Inferior parietal cortex (tissue), 1 donor: Measurements from ENCODE around the gene DHODH.

Experiments used
- DNase-seq: peaks from one replicate; pipeline ENCODE4 v3.0.0-alpha.2; 2016; ENCODE audit errors: extremely low spot score

Gene DHODH

DNA sequence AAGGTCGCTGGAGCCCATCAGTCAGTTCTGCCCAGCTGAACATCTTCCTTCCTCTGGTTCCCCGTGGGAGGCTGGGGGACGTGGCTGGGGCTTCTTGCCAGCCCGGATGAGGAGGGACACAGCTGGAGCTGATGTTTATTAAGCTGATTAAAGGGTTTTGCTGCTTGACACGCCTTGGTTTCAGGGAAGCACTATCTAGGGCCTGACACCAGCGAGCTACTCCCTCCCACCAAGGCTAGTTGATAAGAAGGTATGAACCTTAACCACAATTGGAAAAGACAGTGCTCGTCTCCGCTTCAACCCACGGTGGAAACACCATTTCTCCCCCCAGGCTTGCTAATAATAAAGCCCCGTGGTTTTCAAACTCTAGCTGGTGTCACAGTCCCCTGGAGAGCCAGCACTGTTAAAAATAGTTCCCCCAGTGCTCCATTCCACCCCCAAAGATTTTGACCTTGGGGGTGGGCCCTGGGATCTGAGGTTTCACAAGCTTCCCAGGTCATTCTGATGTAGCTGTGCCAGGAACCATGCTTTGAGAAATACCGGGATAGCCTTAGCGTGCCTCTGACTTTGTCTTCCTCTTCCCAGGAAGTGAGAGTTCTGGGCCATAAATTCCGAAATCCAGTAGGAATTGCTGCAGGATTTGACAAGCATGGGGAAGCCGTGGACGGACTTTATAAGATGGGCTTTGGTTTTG, 5.5 kb downstream of the DHODH start:
- no peak for DNase-seq

DNA sequence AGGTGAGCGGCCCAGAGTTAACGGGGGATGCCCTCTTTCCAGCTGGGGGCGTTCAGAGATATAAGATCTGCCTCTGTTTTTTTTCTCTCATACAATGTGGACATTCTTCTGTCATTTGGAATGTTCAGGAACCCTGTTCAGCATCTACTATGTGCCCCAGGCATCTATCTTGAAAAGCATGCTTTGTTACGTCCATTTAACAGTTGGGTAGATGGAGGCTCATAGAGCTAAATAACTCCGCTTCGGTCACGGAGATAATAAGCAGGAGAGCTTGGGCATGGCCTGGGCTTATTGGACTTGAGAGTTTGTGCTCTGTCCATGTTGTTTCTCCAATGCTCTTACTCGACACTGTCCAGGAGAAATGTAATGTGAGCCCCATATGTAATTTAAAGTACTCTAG, 6.1 kb downstream of the DHODH start:
- DNase-seq = no peak

DNA sequence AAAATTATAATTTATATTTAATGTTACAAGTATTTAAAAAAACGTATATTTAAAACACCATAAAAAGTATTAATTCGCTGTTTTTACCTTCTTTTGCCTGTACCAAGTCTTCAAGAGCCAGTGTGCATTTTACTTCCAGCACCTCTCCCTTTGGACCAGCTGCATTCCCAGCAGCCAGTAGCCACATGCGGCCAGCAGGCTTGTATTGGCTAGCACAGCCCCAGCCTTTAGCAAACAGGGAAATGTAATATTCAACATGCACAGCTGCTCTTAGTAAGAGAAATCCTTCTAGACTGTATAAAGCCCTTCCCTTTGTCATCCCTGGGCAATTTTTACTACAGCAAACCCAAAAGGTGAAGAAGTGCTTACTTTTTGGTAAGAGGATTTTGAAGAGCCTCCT, 6.6 kb downstream of the DHODH start:
- no peak for DNase-seq

DNA sequence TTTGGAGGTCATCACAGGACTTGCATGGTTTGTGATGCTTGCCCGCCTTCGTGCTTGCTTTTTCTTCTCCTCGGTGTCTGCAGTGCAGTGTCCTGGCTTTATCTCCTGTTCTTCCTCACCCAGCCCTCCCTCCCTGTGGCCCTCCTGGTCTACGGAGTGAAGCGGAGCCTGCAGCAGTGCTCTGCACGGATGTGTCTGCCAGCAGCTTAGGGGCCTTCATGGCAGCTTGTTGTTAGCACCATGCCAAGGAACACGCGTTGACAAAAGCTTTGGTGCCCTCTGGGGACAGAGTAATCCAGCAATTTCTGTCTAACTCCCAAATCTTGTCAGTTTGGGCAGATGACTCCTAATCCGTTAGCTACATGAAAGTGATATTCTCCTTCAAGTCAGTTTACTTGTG, 9.9 kb downstream of the DHODH start:
- no peak for DNase-seq

DNA sequence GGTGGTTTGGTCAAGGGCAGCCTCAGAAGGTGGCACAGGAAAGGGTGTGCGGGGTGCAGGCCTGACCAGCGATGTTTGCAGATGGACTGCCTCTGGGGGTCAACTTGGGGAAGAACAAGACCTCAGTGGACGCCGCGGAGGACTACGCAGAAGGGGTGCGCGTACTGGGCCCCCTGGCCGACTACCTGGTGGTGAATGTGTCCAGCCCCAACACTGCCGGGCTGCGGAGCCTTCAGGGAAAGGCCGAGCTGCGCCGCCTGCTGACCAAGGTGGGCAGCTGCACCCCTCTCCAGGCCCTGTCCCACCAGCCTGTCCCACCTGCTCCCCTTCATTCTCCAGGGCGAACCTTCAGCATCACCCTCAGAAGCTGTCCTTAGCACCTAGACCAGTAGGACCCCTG, 12.5 kb downstream of the DHODH start:
- DNase-seq = no peak

DNA sequence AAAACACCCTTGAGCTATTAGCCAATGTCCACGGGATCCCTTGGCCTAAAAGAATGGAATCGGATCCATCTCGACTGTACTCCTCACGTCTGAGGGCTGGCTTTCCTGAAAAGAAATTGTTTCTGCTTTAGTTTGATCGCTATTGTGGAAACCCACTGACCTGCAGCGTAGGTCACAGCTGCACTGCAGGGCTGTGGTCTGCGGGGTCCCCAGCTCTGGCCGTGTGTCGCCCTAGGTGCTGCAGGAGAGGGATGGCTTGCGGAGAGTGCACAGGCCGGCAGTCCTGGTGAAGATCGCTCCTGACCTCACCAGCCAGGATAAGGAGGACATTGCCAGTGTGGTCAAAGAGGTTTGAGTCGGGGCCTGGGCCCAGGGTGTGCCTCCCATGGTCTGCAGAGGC, 13.6 kb downstream of the DHODH start:
- no peak for DNase-seq

DNA sequence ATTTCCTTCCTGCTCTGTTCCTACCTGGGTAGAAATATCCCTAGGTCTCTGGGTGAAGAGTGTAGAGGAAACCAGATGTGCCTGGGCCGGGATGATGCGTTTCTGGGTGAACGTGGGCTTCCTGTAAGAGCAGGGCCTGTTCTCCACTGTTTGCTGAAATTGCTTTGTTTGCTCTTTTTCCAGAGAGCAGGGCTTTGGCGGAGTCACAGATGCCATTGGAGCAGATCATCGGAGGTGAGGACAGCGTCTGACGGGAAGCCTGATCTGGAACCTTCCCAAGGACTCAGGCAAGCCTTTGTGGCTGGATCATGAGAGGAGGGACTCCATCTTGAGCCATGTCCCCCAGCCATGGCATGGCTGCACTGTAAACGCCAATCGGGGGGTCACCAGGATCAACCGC, 15.4 kb downstream of the DHODH start:
- no peak for DNase-seq

DNA sequence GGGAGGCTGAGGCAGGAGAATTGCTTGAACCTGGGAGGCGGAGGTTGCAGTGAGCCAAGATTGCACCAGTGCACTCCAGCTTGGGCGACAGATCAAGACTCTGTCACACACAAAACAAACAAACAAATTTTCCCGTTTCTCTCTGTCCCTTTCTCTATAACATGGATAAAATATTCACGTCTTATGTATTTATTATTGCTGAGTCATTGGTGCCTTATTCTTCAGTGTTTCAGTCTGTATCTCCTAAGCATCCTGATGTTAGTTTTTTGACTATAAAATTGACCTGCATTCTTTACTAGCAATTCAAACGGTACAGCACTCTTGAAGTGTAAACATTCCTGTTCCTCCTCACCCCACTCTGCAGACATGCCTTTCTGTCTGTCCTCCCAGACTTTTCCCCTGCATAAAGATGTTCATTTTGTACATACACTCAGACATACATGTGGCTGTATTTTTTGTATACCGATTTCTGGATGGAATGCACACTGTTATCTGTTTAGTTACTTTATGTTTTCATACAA, 16.4 kb downstream of the DHODH start:
- DNase-seq = no peak

DNA sequence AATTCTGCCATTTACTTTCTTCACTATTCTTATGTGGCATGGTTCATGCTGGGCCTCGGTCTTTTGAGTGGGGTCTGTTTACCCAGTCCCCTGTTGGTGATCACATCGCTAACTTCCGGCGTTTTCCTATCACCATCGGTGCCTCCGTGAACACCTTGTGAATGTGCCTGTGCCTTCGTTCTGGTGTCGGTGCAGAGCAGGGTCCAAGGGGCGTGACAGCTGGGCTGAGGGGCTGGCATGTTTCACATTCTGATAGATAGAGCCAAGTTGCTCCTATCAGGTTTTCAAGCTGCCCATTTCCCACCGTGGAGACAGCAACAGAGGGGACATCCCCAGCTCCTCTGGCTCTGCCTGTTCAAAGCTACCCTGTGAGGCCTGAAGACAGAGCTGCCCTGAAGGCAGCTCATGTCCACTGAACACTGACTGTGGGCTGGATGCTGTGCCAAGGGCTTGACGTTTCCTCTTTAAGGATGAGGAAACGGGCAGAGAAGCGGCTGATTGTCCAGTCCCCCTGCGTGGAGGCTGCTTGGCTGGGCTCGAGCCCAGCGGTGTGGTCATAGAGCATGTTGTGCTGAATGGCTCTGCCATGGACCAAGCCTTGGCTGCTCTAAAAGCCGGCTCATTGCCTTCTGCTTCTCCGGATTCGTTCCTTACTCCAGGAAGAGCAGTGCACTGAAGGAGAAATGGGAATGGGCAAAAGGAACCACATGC, 17.0 kb downstream of the DHODH start:
- DNase-seq = peak; percentile 25

DNA sequence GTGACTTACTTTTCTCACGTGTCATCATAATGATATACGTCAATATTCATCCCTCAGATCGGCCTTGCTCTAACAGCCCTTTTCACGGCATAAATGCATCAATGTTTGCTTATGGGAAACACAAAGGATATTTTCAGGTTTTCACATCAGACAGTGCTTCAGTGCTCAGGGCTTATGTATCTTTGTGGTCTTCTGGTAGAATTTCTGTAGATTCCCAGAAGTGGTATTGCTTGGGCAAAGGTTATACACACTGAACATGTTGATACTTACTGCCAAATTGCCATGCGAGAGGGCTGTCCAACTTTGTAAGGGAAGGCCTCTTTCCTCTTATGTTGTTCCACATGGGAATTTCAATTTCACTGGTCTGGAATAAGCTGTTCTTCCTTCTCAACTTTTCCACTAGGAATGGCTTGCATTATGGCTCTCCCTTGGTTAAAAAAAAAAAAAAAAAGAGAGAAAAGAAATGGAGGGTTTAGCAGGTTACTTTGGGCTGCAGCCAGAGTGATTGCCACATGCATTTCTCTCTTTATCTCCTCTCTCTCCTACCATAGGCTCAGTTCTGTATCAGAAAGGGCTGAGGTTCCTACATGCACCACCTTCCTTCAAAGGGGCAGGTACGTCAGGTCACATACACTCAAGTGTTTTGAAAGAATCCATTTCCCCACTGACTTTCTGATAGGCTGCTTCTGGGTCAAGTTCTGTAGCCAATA, 19.3 kb downstream of the DHODH start:
- no peak for DNase-seq

DNA sequence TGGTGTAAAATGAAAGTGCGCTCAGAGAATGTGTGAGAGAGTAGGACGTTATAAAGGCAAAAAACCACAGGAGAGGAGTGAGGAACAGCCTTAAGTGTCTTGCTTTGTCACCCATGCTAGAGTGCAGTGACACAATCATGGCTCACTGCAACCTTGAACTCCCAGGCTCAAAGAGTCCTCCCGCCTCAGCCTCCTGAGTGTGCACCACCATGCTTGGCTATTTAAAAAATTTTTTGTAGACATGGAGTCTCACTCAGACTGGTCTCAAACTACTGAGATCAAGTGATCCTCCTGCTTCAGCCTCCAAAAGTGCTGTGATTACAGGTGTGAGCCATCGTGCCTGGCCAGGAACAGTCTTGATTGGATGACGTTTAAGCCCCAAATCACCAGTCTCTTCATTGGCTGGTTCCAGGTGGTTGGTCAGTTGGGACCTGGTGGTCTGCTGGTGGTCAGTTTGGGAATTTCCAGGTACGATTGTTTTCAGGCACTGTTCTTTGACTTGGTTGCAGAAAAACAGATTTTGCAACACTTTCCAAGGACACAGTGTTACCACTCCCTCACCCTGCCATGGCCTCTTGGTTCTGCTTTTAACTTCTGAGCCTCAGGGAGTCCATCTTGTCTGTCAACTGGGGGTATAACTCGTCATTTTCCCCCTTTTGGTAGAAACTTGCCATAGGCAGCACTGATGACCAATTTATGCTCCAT, 21.2 kb downstream of the DHODH start:
- no peak for DNase-seq

DNA sequence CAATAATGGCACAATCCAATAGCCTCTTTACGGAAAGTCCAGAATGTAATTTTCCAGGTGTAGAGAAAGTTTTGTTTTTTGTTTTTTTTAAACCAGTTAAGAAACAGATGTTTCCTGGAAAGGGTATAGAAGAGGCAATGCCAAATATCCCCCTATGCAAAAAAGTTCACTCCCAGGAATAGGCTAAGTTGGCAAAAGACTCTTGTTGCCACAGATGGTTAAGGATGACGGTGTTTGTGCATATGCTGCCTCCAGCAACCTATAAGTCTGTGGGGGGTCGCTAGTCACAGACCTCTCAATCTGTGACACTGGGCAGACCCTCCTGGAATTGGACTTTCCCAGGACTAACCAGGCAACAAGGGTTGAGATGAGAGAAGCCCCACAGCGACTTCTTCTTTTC, 24.9 kb downstream of the DHODH start:
- no peak for DNase-seq

DNA sequence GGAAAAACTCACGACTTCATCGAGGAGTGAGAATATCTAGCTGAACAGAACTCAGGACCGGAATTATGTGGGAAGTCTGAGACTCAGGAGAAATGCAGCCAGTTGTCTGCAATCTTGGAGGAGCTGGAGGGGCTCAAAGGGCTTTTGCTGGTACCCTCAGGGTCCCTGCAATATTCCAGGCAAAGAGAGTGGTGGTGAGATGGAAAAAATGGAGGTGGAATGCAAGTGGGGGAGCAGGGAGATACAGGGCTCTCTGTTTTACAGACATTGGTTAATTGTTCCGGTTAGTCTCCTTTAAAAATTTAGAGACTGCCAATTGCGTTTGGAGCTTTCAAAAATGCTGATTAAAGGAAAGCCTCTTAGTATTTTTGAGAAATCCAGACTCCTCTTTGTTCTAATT, 27.6 kb downstream of the DHODH start:
- no peak for DNase-seq

DNA sequence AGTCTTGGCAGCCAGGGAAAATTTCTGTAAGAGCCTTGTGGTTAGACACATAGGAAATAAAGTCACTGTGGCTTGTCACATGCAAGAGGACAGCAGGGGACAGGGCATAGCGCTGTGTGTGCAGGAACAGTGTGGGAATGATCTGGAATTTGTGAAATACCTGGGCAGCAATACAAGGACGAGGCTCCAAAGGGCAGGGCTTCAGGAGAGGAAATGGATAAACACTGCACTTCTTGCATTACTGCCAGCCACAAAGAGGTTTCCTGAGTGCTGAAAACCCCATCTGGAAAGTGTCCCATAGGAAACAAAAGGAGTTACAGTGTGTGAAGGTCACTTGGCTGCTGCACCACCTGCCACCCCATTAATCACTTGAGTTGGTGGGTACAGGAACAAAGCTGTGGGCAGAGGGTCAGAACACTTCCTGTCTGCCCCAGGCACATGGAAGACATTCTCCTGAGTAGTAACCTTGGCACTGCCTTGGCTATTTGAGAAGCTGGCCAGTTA, 33.7 kb downstream of the DHODH start:
- DNase-seq = no peak

DNA sequence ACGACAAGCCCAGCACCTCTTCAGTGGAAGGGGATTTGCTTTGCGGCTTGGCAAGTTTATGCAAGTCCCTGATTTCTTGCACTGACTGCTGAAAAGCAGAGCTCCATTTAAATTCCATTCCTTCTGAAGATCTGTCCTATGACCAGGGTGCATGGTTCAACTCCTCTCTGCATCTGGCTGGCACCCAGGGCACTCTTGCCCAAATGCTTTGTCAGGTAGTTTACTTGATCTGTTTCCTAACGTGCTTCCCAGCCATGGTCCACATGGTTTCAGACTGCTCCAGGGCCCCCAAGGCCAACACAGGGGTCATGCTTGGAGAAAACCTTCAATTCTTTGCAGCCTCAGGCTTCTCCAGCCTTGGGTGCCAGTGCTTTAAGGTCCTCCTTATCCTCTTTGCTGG, 34.5 kb downstream of the DHODH start:
- DNase-seq = no peak

DNA sequence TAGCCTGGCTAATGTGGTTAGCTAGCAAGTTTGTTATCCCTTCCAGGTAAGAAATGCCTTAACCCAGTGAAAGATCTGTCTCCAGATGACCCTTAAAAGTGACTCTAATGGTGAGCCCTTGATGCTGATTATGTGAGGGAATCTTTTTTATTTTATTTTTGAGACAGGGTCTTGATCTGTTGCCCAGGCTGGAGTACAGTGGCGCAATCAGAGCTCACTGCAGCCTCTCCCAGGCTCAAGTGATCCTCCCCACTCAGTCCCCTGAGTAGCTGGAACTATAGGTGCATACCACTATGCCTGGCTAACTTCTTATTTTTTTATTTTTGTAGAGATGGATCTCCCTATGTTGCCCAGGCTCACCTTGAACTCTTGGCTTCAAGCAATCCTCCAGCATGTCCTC, 35.0 kb downstream of the DHODH start:
- DNase-seq = no peak

DNA sequence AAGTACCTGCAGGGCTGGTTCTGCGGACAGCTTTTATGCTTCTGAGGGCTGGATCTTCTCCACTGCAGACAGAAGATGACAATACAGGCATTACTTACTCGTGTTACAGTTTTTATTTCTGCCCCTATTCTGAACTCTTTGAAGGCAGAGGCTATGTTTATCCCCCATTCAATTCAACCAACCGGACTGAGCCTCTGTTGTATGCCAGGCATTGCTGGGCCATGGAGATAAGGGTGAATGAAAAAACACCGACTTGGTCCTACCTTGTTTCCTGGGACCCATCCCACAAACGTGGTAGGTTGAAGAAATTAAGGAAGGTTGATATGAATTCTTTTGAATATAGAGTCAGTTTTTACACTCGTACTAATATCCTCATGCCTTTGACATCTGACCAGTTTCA, 35.8 kb downstream of the DHODH start:
- DNase-seq = no peak

DNA sequence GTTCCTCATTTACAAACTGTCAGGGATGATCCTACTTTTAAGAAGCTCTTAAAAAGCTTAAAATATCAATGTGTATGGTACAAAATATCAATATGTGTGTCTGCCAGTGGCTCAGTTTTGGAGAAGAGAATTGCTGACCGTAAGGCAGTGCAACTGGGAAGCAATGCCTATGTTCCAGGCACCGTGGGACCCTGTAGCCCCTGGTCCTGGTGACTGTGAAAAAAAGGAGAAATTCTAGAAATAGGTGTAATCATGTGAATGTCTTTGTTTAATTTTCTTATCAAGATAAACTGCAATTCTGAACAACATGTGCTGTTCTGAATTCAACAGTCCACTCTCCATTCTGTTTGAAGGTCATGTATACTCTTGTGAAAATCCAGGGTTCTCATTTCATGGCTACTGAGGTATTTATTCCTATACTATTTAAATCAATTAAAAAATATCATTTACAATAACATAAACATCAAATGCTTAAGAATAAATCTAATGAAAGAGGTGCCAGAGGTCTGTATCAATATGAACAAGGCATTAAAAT, 36.3 kb downstream of the DHODH start:
- no peak for DNase-seq

DNA sequence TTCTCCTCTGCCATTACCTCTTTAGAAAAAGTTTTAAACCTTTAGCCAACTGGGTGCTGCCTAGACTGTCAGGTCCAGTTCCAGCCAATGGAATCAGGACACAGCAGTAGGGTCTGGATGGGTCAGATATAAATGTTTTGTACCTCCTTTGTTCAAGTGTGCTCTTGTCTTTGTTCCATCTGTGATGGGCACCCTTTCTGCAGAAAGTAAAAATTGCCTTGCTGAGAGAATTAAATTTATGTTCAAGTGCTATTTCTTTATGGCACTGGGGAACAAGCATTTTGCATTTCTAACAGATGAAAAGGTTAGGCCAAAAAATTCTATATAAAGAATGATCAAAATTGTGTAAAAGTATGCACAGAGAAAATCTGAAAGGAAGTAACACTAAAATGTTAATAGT, 40.6 kb downstream of the DHODH start:
- DNase-seq = no peak

DNA sequence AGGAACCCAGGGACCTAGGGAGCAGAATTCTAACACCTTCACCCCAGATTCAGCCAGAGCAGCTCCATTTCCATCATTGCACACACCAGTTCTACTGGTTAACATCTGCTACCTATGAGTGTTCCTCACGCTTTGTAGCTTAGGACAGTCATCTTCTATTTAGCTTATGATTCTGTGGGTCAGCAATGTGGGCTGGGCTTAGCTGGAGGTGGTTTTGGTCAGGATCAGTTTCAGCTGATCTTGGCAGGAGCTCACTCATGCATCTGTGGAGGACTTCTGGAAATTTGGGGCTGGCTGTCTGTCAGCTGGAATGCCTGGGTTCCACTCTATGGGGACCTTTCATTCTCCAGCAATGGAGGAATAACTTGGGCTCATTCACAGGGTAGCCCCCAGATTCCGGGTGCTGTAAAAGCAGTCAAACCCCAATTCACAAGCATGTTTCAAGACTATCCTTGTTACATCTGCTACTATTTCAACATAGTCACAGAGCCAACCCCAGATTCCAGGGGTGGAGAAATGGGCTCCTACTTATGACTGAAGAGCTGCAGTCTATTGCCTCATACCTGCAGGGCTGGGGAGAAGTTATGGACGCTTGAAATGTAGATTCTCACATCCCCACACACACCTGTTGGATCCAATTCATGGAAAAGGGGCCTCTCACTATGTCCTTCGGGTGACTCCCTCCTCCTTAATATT, 42.4 kb downstream of the DHODH start:
- no peak for DNase-seq

DNA sequence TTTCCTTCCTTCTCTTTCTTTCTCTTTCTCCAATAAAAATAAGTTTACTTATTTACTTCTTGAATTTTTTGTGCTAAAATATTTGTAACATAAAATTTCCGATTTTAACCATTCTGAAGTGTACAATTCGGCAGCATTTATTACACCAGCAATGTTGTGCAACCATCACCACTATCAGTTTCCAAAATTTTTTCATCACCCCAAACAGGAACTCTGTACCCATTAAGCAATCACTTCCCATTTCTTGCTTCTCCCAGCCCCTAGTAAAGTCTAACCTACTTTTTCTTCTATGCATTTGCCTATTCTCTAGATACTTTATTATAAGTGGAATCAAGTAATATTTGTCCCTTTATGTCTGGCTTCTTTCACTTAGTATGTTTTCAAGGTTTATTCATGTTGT, 43.3 kb downstream of the DHODH start:
- DNase-seq = no peak
